Stimulated activated CD4-positive, alpha-beta T cell treated with anti-CD3 and anti-CD28 coated beads, TNF-alpha, amount 100 ng/mL, for 1 hour (primary cell): ENCODE measurements around the gene ATXN7L3.
"Not testable (repeated sequence)": the region's sequence is repeated elsewhere in the genome, so short reads cannot be mapped to it uniquely, and the experiment has no call there.

Source experiments
- DNase-seq, 3 donors: peaks; one replicate each; pipeline ENCODE4 v3.0.0-alpha.2; 2020; ENCODE audit warnings: low read depth in 3 of 3, low spot score in 1 of 3

Gene ATXN7L3

GRCh38 chr17:44176257-44176656 is 23.4 kb downstream of the ATXN7L3 start:
- DNase-seq, result no peak

DNA sequence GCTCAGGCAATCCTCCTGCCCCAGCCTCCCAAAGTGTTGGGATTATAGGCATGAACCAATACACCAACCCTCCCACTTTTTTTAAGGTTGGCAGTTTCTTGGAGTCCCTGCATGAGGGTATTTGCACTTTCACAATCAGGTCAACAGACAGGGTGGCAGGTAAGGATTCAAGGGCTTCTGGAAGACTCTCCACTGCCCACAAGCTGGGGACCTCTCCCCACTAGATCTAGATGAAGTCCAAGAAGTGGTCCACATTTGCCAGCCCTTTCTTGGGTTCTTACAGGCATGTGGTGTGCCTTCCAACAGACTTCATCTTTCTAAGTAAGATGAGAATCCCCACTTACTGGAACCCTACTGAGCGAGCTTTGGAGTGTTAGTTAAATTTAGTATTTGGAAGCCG is 25.3 kb downstream of the ATXN7L3 start:
- DNase-seq, result no peak

GRCh38 chr17:44171931-44172455 is 27.7 kb downstream of the ATXN7L3 start:
- DNase-seq, result no peak

DNA sequence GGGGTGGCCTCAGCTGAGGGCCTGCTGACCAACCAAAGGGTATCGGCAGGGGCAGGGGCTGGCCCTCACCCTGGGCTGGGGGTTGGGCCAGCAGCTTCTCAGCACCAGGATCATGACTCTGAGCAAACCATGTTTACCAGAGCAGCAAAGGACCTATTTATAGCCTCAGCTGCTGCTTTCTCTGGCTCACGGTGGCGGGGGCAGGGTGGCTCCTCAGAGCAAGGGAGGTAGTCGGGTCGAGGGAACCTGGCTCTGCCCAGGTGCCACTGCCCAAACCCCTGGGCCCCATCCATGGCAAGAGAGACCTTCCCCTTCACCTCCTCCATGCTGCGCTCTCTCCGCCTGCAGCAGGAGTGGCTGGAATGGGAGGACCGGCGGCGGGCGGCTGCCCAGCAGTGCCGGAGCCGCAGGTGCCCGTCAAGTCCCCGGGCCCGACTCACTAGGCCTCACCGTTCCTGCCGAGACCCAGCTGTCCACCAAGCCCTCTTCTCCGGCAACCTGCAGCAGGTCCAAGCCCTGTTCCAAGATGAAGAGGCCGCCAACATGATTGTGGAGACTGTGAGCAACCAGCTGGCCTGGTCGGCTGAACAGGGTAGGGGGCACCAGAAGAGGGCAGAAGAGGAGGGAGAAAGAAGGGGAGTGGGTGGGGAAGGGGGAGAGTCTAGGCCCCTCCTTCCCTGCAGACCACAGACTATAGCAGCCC is 29.0 kb downstream of the ATXN7L3 start, which contains the start of gene ASB16:
ASB16 (plus strand) TSS at position 206 of the 703 bp plus-strand sequence; CDS start at position 292, 86 bp downstream.
- no peak for DNase-seq

GRCh38 chr17:44170135-44170498 is 29.6 kb downstream of the ATXN7L3 start:
- no peak for DNase-seq

- DNase-seq, result no peak
Measured at GRCh38 chr17:44167181-44167861, 32.4 kb downstream of the ATXN7L3 start.

- DNase-seq, result no peak
Measured at GRCh38 chr17:44164476-44164875, 35.2 kb downstream of the ATXN7L3 start.

- DNase-seq, result no peak
Measured at GRCh38 chr17:44159519-44160210, 40.0 kb downstream of the ATXN7L3 start.

DNA sequence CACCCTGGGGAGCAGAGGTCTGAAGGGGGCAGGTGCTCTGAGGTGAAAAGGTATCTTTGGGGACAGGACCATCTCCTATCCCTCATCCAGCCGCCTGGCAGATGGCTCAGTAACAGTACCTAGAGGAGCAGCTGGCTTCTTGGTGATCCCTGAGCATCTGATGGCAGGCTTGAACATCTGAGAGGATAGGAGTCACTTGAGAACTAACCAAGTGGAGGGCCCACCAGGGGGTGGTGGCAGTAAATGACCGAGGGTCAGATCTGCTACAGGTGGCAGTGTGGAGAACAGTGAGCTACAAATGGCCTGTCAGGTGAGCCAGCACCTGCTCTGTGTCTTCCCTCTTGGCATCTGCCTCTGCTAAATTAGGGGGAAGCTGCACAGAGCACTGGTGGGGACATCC is 44.2 kb downstream of the ATXN7L3 start:
- DNase-seq, result no peak

- DNase-seq, result no peak
Measured at GRCh38 chr17:44152875-44153274, 46.8 kb downstream of the ATXN7L3 start.

DNA sequence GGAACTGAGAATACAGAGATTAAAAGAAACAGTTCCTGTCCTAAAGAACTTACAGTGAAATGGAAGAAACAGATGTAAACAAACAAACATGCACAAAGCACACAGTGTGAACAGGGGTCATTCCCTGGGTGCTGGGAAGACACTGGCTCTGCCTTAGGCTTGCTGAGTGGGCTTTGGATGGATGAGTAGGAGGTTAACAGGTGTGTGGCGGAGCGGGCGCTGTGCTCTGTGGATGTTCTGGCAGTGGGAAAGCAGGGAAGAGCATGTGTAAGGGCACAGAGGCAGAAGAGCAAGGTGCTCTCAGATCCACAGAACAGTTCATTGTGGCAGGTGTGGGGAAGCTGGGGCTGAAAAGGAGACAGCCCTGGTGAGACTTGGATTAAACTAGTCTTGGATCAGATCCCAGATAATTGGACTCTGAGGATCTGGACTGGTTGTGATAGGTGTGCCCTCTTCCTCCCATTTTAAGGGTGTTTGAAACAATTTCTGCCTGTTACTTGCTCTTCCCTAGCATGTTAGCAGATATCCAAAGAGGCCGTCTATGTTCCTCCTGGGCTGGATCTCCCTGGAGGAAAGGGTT is 49.8 kb downstream of the ATXN7L3 start:
- DNase-seq, result no peak

DNA sequence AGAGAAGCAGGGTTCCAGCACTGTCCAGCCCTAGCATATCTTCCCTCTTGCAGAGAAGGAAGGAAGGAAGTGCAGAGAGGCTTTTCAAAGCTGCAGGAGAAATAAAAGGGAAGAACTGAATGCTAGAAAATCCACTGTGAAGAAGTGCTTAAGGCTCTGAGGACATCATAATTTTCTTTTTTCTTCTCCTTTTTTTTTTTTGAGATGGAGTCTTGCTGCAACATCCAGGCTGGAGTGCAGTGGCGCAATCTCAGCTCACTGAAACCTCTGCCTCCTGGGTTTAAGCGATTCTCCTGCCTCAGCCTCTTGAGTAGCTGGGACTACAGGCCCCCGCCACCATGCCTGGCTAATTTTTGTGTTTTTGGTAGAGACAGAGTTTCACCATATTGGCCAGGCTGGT is 50.6 kb downstream of the ATXN7L3 start:
- not testable (repeated sequence) for DNase-seq

GRCh38 chr17:44147812-44148211 is 51.9 kb downstream of the ATXN7L3 start:
- DNase-seq, result no peak

DNA sequence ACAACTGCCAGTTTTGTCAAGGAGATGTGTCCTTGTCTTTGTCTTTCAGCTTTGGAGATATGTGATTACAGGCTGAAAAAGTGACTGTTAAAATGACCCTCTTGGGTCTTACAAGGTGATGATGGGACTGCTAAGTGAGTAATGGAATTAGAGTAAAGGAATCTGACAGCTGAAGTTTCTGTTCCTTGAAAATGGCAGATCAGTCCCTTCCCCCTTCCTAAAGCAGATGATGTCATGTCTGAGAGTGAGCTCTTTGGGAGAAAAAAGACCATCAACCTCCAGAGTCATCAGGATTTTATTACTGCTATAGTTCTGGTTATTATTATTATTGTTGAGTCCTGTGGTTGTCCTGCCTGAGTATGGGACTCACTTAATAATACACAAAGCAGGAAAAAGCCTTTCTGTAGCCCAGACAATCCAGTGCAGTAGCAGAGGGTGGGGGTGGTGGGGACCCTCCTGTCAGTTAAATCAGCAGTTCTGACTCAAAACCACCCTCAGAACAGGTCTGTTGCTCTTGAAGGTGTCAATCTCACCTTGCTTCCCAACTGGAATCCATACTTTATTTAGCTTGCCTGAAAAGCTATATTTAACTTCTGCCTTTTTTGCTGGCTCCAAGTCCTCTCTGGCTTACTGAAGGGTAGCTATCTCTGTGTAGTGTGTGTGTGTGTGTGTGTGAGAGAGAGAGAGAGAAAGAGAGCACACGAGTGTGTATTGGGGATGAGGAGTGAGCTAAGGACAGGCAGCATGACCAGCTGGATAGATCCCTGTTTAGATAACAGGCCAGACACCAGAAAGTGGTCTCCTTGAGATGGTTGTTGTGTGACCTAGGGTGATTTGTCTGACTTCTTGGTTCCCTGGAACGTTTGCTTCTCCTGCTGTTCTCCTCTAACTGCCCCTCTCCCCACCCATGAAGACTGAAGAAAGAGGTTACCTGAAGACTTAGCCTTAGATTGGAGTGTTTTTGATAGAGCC is 53.0 kb downstream of the ATXN7L3 start:
- no peak for DNase-seq

GRCh38 chr17:44144966-44145739 is 54.5 kb downstream of the ATXN7L3 start:
- no peak for DNase-seq

- not testable (repeated sequence) for DNase-seq
Measured at GRCh38 chr17:44143921-44144320, 55.8 kb downstream of the ATXN7L3 start.
